Stomach smooth muscle (tissue), 2 donors: ENCODE results near the gene RPS21.
A peak's percentile ranks its signal among the peaks of the same experiment; 100 is the strongest.

Source experiments
- H3K27ac ChIP-seq: one replicate; pipeline ENCODE4 v1.7.0; 2013; ENCODE audit warnings: mild to moderate bottlenecking, low read length, inconsistent platforms
- H3K27me3 ChIP-seq, 2 donors: one replicate each; pipeline ENCODE4 v1.7.0; 2013; ENCODE audit warnings: low read length in 2 of 2; ENCODE audit not compliant: insufficient read depth in 2 of 2, control insufficient read depth in 1 of 2
- H3K36me3 ChIP-seq, 2 donors: one replicate each; pipeline ENCODE4 v1.7.0; 2013; ENCODE audit warnings: low read length in 2 of 2; ENCODE audit not compliant: control insufficient read depth in 2 of 2, insufficient read depth in 2 of 2
- H3K4me1 ChIP-seq: one replicate; pipeline ENCODE4 v1.7.0; 2013; ENCODE audit warnings: low read length; ENCODE audit not compliant: control insufficient read depth, insufficient read depth
- H3K4me3 ChIP-seq, 2 donors: one replicate each; pipeline ENCODE4 v1.7.0; 2013; ENCODE audit warnings: low read length in 2 of 2
- H3K9ac ChIP-seq, 2 donors: one replicate each; pipeline ENCODE4 v1.7.0; 2013; ENCODE audit warnings: low read length in 2 of 2, mild to moderate bottlenecking in 1 of 2
- H3K9me3 ChIP-seq, 2 donors: one replicate each; pipeline ENCODE4 v1.7.0; 2013; ENCODE audit warnings: low read length in 2 of 2; ENCODE audit not compliant: control insufficient read depth in 2 of 2
- donor health status: healthy.
- donor health status: Pancreatic carcinoma.

RPS21 gene

GRCh38 chr20:62386383-62387218 is at the start of gene RPS21:
Gene RPS21 (plus strand): TSS chr20:62387103. CDS start chr20:62387339, 236 bp downstream.
- Histone ChIP-seq H3K4me1 (peaks cover 26% of the 10 kb centered on the region), H3K27me3 (no peaks in the 10 kb centered on the region), H3K4me3 (peak within 1 kb of the TSS; percentile 95), H3K9me3 (no peaks in the 10 kb centered on the region), H3K27ac (peak within 1 kb of the TSS; percentile 85), H3K36me3 (peaks cover 10 to 25% of the 10 kb centered on the region in 2 donors), H3K9ac (peak within 1 kb of the TSS; percentile 93)

- H3K36me3 ChIP-seq, result peaks cover 52 to 60% of the 10 kb centered on the region in 2 donors
- peak overlapping the region; percentile 37 for H3K27ac ChIP-seq
Observed at GRCh38 chr20:62337558-62338293, 49.2 kb upstream of the RPS21 start.

GRCh38 chr20:62338294-62338620 is 48.6 kb upstream of the RPS21 start:
- Histone ChIP-seq H3K9ac (no peak overlapping the region), H3K36me3 (peaks cover 49 to 62% of the 10 kb centered on the region in 2 donors), H3K27ac (no peak overlapping the region), H3K27me3 (no peaks in the 10 kb centered on the region), H3K4me1 (no peaks in the 10 kb centered on the region), H3K9me3 (no peaks in the 10 kb centered on the region), H3K4me3 (no peak overlapping the region)

More at GRCh38 chr20:62337558-62338293, 49.2 kb upstream of the RPS21 start:
- Histone ChIP-seq H3K4me1 (no peaks in the 10 kb centered on the region), H3K9me3 (no peaks in the 10 kb centered on the region), H3K27me3 (no peaks in the 10 kb centered on the region), H3K9ac (no peak overlapping the region), H3K4me3 (no peak overlapping the region)

- Histone ChIP-seq H3K27ac (no peak overlapping the region), H3K27me3 (no peaks in the 10 kb centered on the region), H3K9ac (no peak overlapping the region), H3K4me3 (no peak overlapping the region), H3K4me1 (no peaks in the 10 kb centered on the region), H3K9me3 (no peaks in the 10 kb centered on the region), H3K36me3 (peaks cover 49 to 54% of the 10 kb centered on the region in 2 donors)
Observed at GRCh38 chr20:62339647-62340062, 47.2 kb upstream of the RPS21 start.

- Histone ChIP-seq H3K4me3 (no peak overlapping the region), H3K4me1 (no peaks in the 10 kb centered on the region), H3K9me3 (no peaks in the 10 kb centered on the region), H3K9ac (no peak overlapping the region), H3K36me3 (peaks cover 47 to 49% of the 10 kb centered on the region in 2 donors), H3K27ac (peak overlapping the region; percentile 31), H3K27me3 (no peaks in the 10 kb centered on the region)
Observed at GRCh38 chr20:62342910-62343309, 44.0 kb upstream of the RPS21 start.

- no peaks in the 10 kb centered on the region for H3K27me3 ChIP-seq
- no peak overlapping the region for H3K4me3 ChIP-seq
- H3K36me3 ChIP-seq, result peaks cover 45% of the 10 kb centered on the region in 2 donors
- no peaks in the 10 kb centered on the region for H3K9me3 ChIP-seq
- no peak overlapping the region for H3K27ac ChIP-seq
- no peaks in the 10 kb centered on the region for H3K4me1 ChIP-seq
- no peak overlapping the region for H3K9ac ChIP-seq
Observed at GRCh38 chr20:62344092-62344491, 42.8 kb upstream of the RPS21 start.

- no peak overlapping the region for H3K27ac ChIP-seq
- no peak overlapping the region for H3K4me3 ChIP-seq
- no peaks in the 10 kb centered on the region for H3K9me3 ChIP-seq
- H3K36me3 ChIP-seq, result peaks cover 41 to 45% of the 10 kb centered on the region in 2 donors
- no peaks in the 10 kb centered on the region for H3K27me3 ChIP-seq
- H3K9ac ChIP-seq, result no peak overlapping the region
- no peaks in the 10 kb centered on the region for H3K4me1 ChIP-seq
Observed at GRCh38 chr20:62344782-62345181, 42.1 kb upstream of the RPS21 start.

- Histone ChIP-seq H3K4me1 (peaks cover 6% of the 10 kb centered on the region), H3K27me3 (no peaks in the 10 kb centered on the region), H3K9ac (no peak overlapping the region), H3K27ac (no peak overlapping the region), H3K36me3 (peaks cover 39 to 54% of the 10 kb centered on the region in 2 donors), H3K4me3 (no peak overlapping the region), H3K9me3 (no peaks in the 10 kb centered on the region)
Observed at GRCh38 chr20:62345681-62346370, 41.1 kb upstream of the RPS21 start.

GRCh38 chr20:62346398-62347150 is 40.3 kb upstream of the RPS21 start:
- Histone ChIP-seq H3K4me1 (peaks cover 6% of the 10 kb centered on the region), H3K4me3 (no peak overlapping the region), H3K9ac (no peak overlapping the region), H3K27me3 (no peaks in the 10 kb centered on the region), H3K9me3 (no peaks in the 10 kb centered on the region), H3K27ac (no peak overlapping the region), H3K36me3 (peaks cover 39 to 56% of the 10 kb centered on the region in 2 donors)

- H3K9ac ChIP-seq, result no peak overlapping the region
- H3K36me3 ChIP-seq, result peaks cover 39 to 57% of the 10 kb centered on the region in 2 donors
- no peaks in the 10 kb centered on the region for H3K9me3 ChIP-seq
- no peaks in the 10 kb centered on the region for H3K27me3 ChIP-seq
- H3K4me3 ChIP-seq, result no peak overlapping the region
- peaks cover 6% of the 10 kb centered on the region for H3K4me1 ChIP-seq
- H3K27ac ChIP-seq, result no peak overlapping the region
Observed at GRCh38 chr20:62347151-62347404, 39.8 kb upstream of the RPS21 start.
